Iris pigment epithelial cell (primary cell): ENCODE results near the gene NPFF.

Experiments used
- DNase-seq: peaks from one replicate; pipeline ENCODE4 v3.0.0-alpha.2; 2011; ENCODE audit warnings: low read depth

The NPFF gene

GRCh38 chr12:53514628-53515290, 7.5 kb upstream of the NPFF start:
- DNase-seq = no peak

- no peak for DNase-seq
Measured at GRCh38 chr12:53513712-53514410, 6.6 kb upstream of the NPFF start.

- no peak for DNase-seq
Measured at GRCh38 chr12:53510181-53510812, 3.0 kb upstream of the NPFF start.

- peak; percentile 64 for DNase-seq
Measured at GRCh38 chr12:53508534-53509170, 1.4 kb upstream of the NPFF start.

GRCh38 chr12:53507603-53507885, 260 bp upstream of the NPFF start:
- no peak for DNase-seq

- DNase-seq = no peak
Measured at GRCh38 chr12:53506450-53506785, 866 bp downstream of the NPFF start.

- no peak for DNase-seq
Measured at GRCh38 chr12:53505555-53506449, 1.5 kb downstream of the NPFF start.

GRCh38 chr12:53505086-53505485, 2.2 kb downstream of the NPFF start:
- DNase-seq = no peak

GRCh38 chr12:53504004-53504920, 3.0 kb downstream of the NPFF start:
- DNase-seq = no peak

- DNase-seq = no peak
Measured at GRCh38 chr12:53502983-53503728, 4.1 kb downstream of the NPFF start.

- DNase-seq = no peak
Measured at GRCh38 chr12:53502331-53502730, 5.0 kb downstream of the NPFF start.

GRCh38 chr12:53501615-53502181, 5.6 kb downstream of the NPFF start:
- no peak for DNase-seq

GRCh38 chr12:53500776-53501614, 6.3 kb downstream of the NPFF start, which contains the start of gene TARBP2:
TARBP2 (plus strand) TSS chr12:53501283; CDS start chr12:53501409, 126 bp downstream.
- peak; percentile 100 for DNase-seq

- DNase-seq = peak; percentile 91
Measured at GRCh38 chr12:53500142-53500775, 7.0 kb downstream of the NPFF start.

GRCh38 chr12:53499266-53500141, 7.8 kb downstream of the NPFF start, which contains the start of gene MAP3K12:
MAP3K12 (minus strand) TSS chr12:53499458; CDS start chr12:53487391, 12,067 bp downstream.
- DNase-seq = peak; percentile 67

GRCh38 chr12:53498235-53498630, 9.1 kb downstream of the NPFF start:
- DNase-seq = no peak

GRCh38 chr12:53497461-53497860, 9.8 kb downstream of the NPFF start:
- no peak for DNase-seq

GRCh38 chr12:53496752-53497032, 10.6 kb downstream of the NPFF start:
- no peak for DNase-seq
